Keratinocyte (primary cell): ENCODE results near the gene ARHGAP9. TPM values are rescaled to one million over a fixed set of nuclear protein-coding genes. Genes with fewer than 3 reads are reported as not detected.

Source experiments
- DNase-seq: peaks from one replicate; pipeline ENCODE4 v3.0.0-alpha.2; 2011; ENCODE audit warnings: low read depth, missing footprints, low spot score
- FAIRE-seq: peaks from 2 replicates; lab custom pipeline; 2011; peaks lifted over from hg19 to GRCh38; lab: Jason Lieb, UNC
- H2AFZ ChIP-seq: 2 replicates; pipeline ENCODE4 v1.6.0; 2012; ENCODE audit warnings: low read length, control low read depth, inconsistent platforms; ENCODE audit not compliant: control insufficient read depth
- H3K27ac ChIP-seq: 2 replicates; pipeline ENCODE4 v1.5.1; 2011; ENCODE audit warnings: low read length; ENCODE audit not compliant: control insufficient read depth, insufficient read depth
- H3K27me3 ChIP-seq: 3 replicates; pipeline ENCODE4 v1.6.0; 2011; ENCODE audit warnings: low read length; ENCODE audit not compliant: control insufficient read depth, insufficient read depth; ENCODE audit errors: extremely low read depth
- H3K36me3 ChIP-seq, 2 experiments: 2 replicates in 1 of 2; 3 replicates in 1 of 2; pipeline ENCODE4 v1.5.1; 2011; ENCODE audit warnings: low read length in 2 of 2, mild to moderate bottlenecking in 1 of 2; ENCODE audit not compliant: control insufficient read depth in 2 of 2, insufficient read depth in 2 of 2; ENCODE audit errors: extremely low read depth in 1 of 2
- H3K4me1 ChIP-seq: 3 replicates; pipeline ENCODE4 v1.5.1; 2011; ENCODE audit warnings: low read length; ENCODE audit not compliant: control insufficient read depth, insufficient read depth; ENCODE audit errors: extremely low read depth
- H3K4me2 ChIP-seq: 3 replicates; pipeline ENCODE4 v1.6.0; 2011; ENCODE audit warnings: low read depth, low read length; ENCODE audit not compliant: control insufficient read depth, insufficient read depth; ENCODE audit errors: extremely low read depth
- H3K4me3 ChIP-seq, 3 experiments: fragments of 200-600 bp in 1 of 3; sonication (generic) in 1 of 3; 2 replicates in 2 of 3; 3 replicates in 1 of 3; pipeline ENCODE4 v1.5.1; 2011 to 2016; ENCODE audit warnings: low read length in 3 of 3, mild to moderate bottlenecking in 3 of 3, control low read depth in 2 of 3, inconsistent platforms in 1 of 3, low read depth in 1 of 3, mixed read lengths in 1 of 3, mixed run types in 1 of 3, moderate library complexity in 1 of 3; ENCODE audit not compliant: control insufficient read depth in 2 of 3, insufficient read depth in 2 of 3; ENCODE audit errors: extremely low read depth in 1 of 3
- H3K79me2 ChIP-seq: 2 replicates; pipeline ENCODE4 v1.6.0; 2012; ENCODE audit warnings: low read length; ENCODE audit not compliant: control insufficient read depth, insufficient read depth
- H3K9ac ChIP-seq: 3 replicates; pipeline ENCODE4 v1.6.0; 2011; ENCODE audit warnings: low read length; ENCODE audit not compliant: control insufficient read depth, insufficient read depth; ENCODE audit errors: extremely low read depth
- H3K9me1 ChIP-seq: 3 replicates; pipeline ENCODE4 v1.6.0; 2011; ENCODE audit warnings: low read length; ENCODE audit not compliant: control insufficient read depth, insufficient read depth; ENCODE audit errors: extremely low read depth
- H3K9me3 ChIP-seq: 2 replicates; pipeline ENCODE4 v1.5.1; 2012; ENCODE audit warnings: low read depth, low read length; ENCODE audit not compliant: control insufficient read depth
- H4K20me1 ChIP-seq: 3 replicates; pipeline ENCODE4 v1.6.0; 2011; ENCODE audit warnings: low read length; ENCODE audit not compliant: control insufficient read depth, insufficient read depth; ENCODE audit errors: extremely low read depth
- CTCF ChIP-seq, 3 experiments: IDR thresholded peaks in 1 of 3; conservative IDR thresholded peaks in 1 of 3; optimal IDR thresholded peaks in 1 of 3; 2 replicates in 2 of 3; 3 replicates in 1 of 3; pipeline versions ENCODE3 to v1.5.1; 2011; ENCODE audit warnings: low read length in 3 of 3, mild to moderate bottlenecking in 3 of 3, moderate library complexity in 2 of 3, control low read depth in 1 of 3, inconsistent platforms in 1 of 3; ENCODE audit not compliant: insufficient read depth in 2 of 3; ENCODE audit errors: extremely low read depth in 1 of 3
- EZH2 ChIP-seq: IDR thresholded peaks from one replicate; pipeline ENCODE4 v1.6.1; 2012; ENCODE audit warnings: inconsistent platforms, mild to moderate bottlenecking, low read length, moderate library complexity
- dilution Hi-C: fragments of 300-500 bp; cut with MboI; formaldehyde crosslinking; loops from one replicate; pipeline ENCODE4 v1.7.0; 2020; ENCODE audit warnings: low sequenced_read_pairs; ENCODE audit not compliant: extremely low pct_ligation_motif_present
- polyA plus RNA-seq, 5 experiments: library from polyadenylated mRNA; depleted of rRNA in 3 of 5; stranded (reverse) in 3 of 5; stranded (forward) in 1 of 5; unstranded in 1 of 5; fragments of >200 nt; gene quantifications; 1 replicate in 1 of 5; 2 replicates in 3 of 5; 3 replicates in 1 of 5; pipeline versions ENCODE4 v1.2.1 to v1.2.3, GENCODE V29; 2011 to 2012; ENCODE audit warnings: missing spikeins in 2 of 5, low read depth in 1 of 5, low replicate concordance in 1 of 5

The ARHGAP9 gene
- polyA plus RNA-seq, 1 donor (not counting 4 experiments of a cell fraction or from before 2014, with no cell fraction given): not detected

GRCh38 chr12:57485695-57486094 is 6.0 kb upstream of the ARHGAP9 start:
- Histone ChIP-seq H3K9me3 (no peaks in the 10 kb centered on the region), H3K27me3 (peaks cover 5% of the 10 kb centered on the region), H3K4me1 (peaks cover 9% of the 10 kb centered on the region), H2AFZ (no peak overlapping the region), H3K36me3 (peaks cover 13% of the 10 kb centered on the region in 2 experiments), H3K27ac (no peak overlapping the region), H4K20me1 (no peaks in the 10 kb centered on the region), H3K9ac (no peak overlapping the region), H3K4me3 (no peak overlapping the region), H3K4me2 (no peak overlapping the region), H3K9me1 (no peaks in the 10 kb centered on the region), H3K79me2 (peaks cover 26% of the 10 kb centered on the region)
- dilution Hi-C loops: no loop called here
- TF ChIP-seq CTCF (optimal IDR thresholded peaks at IDR 0.05 in 1 of 3, IDR thresholded peaks at IDR 0.05 in 1 of 3, conservative IDR thresholded peaks at IDR 0.05 in 1 of 3; ENCODE audit: extremely low read depth in 1 of 3, insufficient read depth in 2 of 3, low read length in 3 of 3): no peak
- no peak for TF ChIP-seq EZH2
- DNase-seq (no peak), FAIRE-seq (no peak)

GRCh38 chr12:57483466-57483865 is 3.8 kb upstream of the ARHGAP9 start:
- Histone ChIP-seq H3K9me1 (no peaks in the 10 kb centered on the region), H3K27me3 (peaks cover 13% of the 10 kb centered on the region), H3K36me3 (no peaks in the 10 kb centered on the region), H2AFZ (no peak overlapping the region), H3K27ac (no peak overlapping the region), H4K20me1 (no peaks in the 10 kb centered on the region), H3K4me2 (no peak overlapping the region), H3K9me3 (no peaks in the 10 kb centered on the region), H3K79me2 (peaks cover 6% of the 10 kb centered on the region), H3K9ac (no peak overlapping the region), H3K4me3 (no peak overlapping the region), H3K4me1 (no peaks in the 10 kb centered on the region)
- TF ChIP-seq CTCF (optimal IDR thresholded peaks at IDR 0.05 in 1 of 3, IDR thresholded peaks at IDR 0.05 in 1 of 3, conservative IDR thresholded peaks at IDR 0.05 in 1 of 3; ENCODE audit: extremely low read depth in 1 of 3, insufficient read depth in 2 of 3, low read length in 3 of 3): no peak
- TF ChIP-seq EZH2: no peak
- DNase-seq (no peak), FAIRE-seq (no peak)
- dilution Hi-C loops: no loop called here
